ENCODE measurements around the gene SMYD2. TPM values are rescaled to one million over a fixed set of nuclear protein-coding genes. Genes with fewer than 3 reads are reported as not detected.

The SMYD2 gene, protein sequence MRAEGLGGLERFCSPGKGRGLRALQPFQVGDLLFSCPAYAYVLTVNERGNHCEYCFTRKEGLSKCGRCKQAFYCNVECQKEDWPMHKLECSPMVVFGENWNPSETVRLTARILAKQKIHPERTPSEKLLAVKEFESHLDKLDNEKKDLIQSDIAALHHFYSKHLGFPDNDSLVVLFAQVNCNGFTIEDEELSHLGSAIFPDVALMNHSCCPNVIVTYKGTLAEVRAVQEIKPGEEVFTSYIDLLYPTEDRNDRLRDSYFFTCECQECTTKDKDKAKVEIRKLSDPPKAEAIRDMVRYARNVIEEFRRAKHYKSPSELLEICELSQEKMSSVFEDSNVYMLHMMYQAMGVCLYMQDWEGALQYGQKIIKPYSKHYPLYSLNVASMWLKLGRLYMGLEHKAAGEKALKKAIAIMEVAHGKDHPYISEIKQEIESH
- 58.2 TPM for polyA plus RNA-seq (ENCODE audit: insufficient read length)

DNA sequence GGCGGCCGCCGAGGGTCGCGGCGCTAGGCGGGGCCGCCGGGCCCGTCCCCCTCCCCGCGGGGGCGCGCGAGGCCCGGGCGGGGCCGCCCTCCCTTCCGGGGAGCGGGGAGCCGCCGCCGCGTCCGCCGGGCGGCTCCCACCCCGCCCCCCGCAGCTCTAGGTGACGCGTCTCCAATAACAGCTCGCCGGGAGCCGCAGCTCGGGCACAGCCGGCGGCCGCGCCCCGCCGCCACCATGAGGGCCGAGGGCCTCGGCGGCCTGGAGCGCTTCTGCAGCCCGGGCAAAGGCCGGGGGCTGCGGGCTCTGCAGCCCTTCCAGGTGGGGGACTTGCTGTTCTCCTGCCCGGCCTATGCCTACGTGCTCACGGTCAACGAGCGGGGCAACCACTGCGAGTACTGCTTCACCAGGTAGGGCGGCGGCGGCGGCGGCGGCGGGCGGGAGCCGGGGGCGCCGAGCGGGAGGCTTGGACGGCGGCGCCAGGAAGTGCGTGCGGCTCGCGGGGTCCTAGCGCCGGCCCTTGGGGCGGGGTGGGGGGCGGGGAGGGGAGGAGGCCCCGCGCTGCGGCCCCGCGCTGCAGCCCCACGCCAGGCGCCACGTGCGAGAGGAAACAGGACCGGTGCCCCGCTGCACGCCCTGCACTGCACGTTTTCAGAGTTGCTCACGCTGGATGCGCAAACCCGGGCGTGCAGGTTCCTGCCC, at the start of gene SMYD2:
SMYD2 (plus strand) TSS at position 139 of the 699 bp plus-strand sequence; CDS start at position 235, 96 bp downstream.
- DNase-seq: peak; percentile 71

DNA sequence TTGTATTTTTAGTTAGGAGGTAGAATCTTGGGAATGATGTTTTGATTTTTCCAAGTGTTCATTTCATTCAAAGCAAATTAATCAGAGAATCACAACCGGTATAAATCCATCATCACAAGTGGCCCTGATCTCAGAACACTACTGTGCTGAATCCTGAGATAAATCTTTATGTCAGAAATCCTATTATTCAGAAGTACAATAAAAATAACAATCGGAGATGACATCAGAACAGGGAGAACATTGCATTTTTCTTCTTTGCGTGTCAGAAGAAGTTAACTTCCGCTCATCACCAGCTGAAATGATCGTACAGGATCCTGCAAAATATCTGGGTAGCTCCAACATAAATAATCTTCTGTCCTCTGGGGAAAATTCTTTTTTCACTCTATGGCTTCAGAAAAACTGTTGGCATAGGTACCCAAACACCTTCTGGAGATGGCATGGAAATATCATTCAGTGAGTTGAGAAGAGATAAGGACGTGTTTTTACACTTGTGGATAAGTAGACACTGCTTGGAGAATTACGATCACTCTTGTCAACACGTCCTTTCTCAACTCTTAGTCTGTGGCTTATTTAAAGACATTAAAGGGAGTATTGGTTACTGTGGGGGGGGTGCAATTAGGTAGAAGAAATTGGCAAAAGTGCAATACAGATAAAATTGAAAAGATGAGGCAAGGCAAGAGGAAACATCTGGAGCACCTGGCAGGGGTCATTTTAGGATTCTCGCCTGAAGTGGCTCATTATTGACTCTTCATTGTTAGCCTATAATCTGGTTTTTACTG, 46.9 kb upstream of the SMYD2 start:
- no peak for DNase-seq

DNA sequence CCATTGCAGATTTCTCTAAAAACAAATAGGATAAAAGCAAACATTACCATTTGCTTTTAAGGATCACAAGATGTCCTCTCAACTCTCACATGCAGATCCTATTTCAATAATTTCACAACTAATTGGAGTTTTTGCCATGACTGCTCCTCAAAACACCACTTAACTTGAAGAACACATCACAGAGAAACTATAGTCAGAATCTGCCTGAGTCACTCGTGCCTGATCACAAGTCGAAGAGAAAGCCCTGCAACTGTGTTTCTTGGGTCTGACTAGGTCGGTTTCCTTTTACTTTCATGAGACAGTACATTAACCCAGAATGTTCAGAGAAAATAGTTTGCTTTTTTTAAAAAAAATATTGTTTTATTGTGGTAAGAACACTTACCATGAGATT, 46.3 kb upstream of the SMYD2 start:
- DNase-seq: no peak

DNA sequence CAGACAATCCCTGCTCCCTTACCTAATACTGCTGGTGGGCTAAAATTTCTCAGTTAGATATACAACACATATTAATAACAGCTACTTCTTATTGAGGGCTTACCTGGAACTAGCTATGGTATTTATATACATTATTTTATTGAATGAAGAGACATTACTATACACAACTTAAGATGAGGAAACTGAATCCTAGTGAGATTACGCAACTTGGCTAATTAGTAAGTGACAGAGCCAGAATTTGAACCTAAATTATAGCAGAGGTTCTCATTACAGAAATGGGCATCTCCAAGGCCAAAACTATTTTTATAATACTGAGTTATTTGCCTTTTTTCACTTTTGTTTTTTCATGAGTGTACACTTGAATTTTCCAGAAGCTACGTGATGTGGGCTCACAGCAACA, 44.5 kb upstream of the SMYD2 start:
- DNase-seq: no peak

DNA sequence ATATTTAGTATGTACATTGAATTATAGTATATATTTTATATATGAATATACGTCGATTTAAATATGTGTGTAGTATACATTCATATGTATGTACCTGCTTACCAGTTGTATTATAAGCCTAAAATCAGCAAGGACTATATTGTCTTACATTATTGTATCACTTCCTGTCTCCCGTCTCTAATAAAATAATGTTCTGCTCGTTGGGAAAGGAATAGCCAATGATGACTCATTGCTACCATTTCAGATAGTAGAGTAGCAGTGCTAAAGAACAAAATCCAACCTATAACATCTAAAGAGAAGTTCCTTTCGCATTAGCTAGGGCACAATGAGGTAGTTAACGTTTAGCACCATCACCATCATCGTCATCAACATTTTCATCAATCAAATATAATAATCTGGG, 39.9 kb upstream of the SMYD2 start:
- DNase-seq: no peak

DNA sequence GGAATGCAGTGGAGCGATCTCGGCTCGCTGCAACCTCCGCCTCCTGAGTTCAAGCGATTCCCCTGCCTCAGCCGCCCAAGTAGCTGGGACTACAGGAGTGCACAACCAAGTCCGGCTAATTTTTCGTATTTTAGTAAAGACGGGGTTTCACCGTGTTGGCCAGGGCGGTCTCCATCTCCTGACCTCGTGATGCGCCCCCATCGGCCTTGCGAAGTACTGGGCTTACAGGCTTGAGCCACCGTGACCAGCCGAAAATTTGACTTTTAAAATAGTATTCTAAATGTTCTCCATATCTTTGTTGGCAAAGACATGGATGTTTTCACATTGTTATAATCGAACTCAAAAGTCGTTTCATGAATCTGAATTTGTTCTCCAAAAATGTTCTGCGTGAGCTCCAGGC, 36.7 kb upstream of the SMYD2 start:
- DNase-seq: no peak

DNA sequence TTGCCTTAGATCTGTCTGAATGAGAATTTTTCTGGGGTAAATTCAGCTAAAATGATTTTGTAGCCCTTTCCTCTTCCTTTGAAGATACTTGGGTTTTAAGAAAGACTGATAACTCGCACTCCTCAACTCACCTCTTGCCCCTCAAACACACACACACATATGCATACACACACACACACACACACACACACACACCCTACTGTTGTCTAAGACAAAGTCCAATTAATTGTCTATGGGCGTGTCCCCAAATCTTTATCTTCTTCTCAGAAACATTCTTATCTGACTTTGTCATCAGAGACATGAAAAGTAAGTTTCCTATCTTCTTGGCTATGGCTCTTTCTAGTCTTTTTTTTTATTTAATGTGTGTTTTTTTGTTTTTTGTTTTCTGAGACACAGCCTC, 36.1 kb upstream of the SMYD2 start:
- no peak for DNase-seq

DNA sequence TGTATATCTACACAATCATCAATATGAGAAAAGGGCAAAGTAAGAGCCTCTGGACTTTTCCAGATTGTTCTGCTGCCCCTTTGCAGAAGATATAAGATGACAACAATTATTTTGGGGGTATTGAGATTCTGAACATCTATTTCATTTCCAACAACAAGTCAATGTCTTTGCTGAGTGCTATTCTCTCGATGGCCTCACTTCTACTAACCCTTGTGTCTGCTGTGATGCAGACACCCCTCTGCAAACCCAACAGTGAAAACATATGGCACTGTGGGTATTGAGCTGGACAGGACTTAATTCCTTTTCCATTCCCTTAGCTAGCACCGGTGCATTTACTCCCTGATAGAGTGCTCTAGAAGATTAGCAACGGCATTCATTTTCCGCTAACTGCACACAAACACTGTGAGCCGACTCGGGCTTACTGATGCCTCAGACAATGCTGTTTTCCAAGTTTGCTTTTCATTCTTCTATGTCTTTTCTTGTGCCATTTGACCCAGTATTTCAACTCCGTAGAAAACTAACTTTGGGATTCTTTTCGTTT, 33.4 kb upstream of the SMYD2 start:
- DNase-seq: no peak

DNA sequence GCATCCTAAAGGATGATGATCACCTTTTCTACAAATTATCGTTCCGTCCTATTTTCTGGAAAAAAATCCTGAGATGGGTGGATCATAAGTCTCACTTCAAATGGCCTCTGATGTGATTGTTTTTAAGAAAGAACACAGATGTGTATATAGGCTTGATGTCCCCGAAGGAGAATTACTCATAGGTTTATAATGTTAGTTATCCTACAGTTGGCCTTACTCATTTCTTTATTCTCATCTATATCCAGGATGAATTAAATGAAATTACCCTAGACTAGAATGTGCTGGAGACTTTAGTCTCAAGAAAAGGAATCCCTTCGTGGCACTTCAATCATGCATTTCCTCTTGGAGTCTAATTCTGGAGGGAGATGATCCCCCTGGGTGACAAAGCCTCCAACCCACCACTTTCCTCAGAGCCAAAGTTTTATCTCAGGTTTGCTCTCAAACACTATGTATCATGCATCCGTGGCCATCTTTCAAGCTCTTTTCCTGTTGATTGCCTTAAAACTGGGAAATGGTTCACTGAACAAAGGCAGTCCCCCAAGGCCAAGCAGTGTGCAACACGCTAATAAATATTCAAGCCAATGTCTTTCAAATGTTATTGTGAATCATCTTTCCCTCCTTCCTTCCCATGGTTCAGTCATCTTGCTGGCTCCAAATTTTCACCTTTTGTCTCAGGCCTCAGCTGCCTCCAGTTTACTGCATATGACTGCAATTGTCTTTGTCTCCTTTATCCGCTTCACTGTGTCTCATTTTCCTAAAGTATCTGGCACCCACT, 32.5 kb upstream of the SMYD2 start:
- no peak for DNase-seq

DNA sequence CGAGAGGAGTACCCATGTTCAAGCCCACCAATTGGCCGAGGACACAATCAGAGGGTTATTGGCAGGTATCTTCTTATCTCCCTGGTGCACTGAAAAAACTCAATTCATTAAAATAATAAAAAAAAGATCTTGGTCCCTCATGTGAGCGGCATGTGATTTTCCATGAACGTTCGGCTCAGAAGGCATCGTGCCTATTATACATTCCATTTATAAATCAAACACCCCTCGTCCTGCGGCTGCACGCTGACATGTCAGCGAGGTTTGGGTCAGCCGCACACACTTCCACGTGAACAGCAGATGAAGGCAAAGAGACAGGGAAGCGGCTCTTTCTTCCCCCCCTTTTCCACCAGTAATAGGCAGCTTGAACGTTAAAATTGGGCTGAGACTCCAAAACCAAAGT, 31.3 kb upstream of the SMYD2 start:
- no peak for DNase-seq

DNA sequence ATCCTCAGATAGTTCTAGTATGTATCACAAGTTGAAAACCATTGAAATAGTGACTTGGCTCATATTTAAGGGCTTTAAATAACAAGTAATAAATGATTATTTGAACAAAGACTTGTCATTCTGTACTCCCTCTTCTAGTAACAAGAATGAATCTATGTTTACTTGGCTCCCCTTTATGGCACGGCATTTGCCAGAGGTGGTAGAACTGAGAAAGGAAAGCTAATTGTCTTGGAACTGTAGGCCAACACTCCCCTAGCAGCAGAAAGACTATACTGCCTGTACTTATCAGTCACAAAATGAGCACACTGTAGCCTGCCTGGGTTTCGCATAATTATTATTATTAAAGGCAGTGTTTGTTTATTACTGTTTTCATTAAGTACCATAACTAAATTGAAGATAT, 29.6 kb upstream of the SMYD2 start:
- DNase-seq: no peak

DNA sequence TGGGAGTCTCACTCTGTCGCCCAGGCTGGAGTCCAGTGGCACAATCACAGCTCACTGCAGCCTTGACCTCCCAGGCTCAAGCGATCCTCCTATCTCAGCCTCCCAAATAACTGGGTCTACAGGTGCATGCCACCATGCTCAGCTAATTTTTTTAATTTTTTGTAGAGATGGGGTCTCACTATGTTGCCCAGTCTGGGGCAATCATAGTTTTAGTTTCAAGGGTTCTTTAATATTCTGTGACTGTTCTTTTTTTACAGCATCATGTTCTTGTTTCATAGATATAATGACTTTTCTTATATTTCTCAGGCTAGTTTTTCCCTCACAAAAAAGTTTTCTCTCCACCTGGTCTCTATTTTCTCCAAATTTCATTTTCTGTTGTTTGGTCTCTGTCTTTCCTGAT, 25.4 kb upstream of the SMYD2 start:
- DNase-seq: no peak

DNA sequence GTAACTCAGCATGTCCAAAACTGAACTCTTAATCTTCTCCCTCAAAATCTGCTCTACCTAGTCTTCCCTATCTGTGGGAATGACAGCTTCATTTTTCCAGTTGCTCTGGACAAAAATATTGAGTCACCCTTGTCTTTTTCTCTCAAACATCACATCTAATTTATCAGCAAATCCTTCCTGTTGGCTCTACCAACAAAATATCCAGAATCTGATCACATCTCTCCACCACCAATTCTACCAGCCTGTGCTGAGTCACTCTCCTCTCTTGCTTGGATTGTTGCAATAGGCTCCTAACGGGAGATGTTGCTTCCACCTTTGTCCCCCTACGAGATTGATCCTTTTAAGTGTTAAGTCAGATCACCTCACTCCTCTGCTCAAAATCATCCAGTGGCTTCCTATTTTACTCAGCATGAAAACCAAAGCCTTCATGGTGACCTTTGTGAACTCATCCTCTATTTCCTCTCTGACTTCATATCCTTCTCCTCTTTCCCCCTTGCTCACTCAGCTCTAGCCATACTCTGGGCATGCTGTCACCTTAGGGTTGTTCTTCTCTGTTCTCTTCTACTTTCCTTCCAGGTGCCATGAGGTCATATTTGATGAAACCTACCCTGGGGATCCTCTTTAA, 21.5 kb upstream of the SMYD2 start:
- DNase-seq: no peak

DNA sequence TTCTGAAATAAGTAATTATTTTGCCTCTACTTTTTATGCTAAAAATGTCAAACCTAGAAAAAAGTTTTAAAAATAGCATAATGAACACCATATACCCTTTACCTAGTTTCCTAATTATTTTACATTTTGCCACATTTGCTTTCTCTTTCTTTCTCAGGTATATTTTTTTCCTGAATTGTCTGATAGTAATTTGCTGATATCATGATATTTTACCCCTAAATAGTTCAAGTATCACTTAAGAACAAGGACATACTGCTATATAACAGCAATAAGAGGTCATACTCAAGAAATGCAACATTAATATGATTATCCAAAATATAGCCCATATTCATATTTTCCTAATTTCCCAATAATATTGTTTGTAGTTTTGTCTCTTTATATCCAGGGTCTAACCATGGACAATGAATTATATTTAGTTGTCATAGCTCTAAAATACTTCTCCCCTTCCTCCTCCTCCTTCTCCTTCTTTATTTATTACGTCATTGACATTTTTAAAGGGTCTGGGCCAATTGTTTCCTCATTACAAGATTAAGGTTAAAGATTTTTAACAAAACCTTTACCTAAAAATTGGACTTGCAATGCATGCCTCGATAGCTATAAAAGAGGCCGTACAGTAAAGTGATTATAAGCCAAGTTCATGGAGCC, 20.3 kb upstream of the SMYD2 start:
- no peak for DNase-seq

DNA sequence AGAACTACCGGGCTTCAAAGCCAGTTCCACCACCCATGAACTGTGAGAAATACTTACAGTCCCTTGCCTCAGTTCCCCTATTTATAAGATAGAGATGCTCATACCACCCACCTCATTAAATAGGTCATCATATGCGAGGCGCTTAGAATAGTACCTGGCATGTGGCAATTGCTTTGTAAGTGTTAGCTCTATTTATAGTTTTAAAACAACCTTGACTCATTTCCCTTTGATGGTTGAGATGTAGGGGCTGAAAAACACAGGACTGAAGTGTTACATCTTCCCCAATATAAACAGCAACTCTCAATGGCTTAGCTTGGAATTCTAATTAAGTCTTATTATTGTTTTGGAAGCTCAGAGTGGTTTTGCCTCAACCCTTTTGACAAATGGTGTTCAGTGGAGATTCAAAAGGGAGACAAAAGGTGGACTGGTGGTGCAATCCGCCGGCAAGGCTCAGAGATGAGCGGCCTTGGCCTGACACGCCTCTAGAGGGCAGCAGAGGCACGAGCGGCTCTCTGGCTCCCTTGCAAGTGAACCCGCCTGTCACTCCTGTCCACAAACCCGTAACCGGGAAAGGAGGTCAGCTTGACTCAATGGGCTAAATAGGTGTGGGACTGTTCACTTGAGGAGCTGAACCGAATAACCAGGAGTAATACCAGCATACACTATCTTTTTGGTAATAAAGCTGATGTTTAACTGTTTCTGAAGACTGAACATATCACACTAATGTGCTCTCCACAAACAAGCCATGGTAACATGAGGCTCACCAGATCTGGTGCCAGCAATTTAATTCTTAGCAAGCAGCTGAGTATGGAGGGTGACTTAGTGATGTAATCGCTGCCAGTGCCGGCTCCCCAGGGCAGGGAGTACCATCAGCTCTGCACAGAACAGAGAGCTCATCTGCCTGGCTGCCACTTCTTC, 19.5 kb upstream of the SMYD2 start:
- peak; percentile 80 for DNase-seq

DNA sequence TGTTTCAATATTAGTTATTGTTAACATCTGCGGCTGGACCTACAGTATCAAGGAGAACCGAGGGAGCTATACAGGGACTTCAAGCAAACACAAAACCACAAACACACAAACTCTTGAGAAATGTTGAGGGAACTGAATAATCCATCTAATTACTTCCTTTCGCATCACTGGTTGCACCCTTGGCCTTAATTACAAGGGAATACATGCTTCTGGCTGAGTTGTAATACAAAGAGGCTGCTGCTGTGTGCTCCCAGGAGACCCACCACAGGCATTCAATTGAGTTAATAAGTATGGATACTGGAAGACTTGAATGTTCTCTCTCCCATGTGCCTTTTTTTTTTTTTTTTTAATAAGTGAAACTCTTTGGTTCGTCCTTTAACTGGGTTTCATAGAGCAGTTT, 16.8 kb upstream of the SMYD2 start:
- DNase-seq: no peak

DNA sequence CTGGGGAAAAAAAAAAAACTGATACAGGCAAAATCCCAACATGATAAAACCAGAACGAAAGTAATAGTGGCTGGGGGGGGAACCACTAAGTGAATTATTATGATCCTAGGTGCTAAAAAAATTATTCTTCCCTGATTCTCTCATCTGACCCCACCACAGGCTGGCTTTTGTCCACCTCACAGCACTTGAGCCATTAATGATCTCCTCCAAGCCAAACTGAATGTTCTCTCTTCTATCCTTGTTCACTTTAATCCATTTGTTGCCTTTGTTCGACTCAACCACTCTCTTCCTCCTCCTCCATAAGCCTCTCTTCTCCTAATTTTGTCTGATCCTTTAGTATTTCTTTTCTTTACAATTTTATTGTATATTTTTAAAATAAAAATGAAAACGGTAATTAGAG, 16.0 kb upstream of the SMYD2 start:
- DNase-seq: no peak

DNA sequence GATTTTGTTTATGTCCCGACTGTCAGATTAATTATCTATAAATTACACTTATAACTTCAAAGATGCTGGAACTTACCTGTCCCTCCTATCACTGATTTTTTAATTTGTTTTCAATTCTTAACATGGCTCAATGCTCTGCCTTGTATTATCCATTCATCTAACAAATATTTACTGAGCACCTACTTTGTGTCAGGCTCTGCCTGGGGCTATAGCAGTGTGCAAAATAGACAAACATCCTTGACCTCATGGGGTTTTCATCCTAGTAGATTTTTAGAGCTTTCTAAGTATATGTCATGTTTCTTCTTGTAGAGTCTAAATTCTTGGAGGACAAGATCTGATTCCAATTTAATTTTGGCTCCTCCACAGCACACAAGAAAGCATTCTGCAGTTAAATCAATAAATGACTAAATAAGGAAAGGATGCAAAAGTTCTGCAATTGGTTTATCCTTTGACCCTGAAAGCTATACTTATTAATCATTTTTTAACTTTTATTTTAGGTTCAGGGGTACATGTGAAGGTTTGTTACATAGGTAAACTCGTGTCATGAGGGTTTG, 10.8 kb upstream of the SMYD2 start:
- DNase-seq: no peak

DNA sequence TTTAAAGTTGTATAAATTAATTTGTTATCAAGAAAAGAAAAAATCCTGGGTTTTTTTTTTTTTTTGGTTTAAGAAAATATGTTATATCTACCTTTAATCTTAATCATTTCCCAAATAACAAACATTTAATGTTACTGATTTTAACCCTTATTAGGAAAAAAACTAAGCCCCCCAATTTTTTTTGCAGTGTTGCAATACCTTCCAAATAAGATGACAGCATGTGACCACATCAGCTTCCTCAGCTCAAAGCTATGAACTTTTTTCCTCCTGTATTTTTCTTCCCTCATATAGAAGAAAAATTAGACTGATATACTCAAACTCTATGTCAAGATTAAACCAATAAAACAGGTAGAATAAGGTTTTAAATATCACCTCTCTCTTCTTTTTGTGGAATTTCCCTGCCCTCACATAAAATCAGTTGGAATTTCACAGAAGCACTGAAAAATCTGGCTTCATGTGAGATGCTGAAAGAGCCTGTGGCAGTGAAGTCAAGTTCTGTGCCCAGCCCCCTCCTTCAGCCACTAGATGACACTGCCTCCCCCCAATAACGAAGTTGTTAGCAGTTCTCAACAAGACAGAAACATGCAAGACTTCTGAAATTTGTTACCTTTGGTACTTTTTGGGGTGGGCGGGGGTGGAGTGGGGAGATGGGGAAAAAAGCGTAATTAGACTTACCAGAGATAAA, 9.6 kb upstream of the SMYD2 start:
- DNase-seq: no peak
